Measurements from ENCODE around the gene BRSK2.
"Not testable (repeated sequence)": the region's sequence is repeated elsewhere in the genome, so short reads cannot be mapped to it uniquely, and the experiment has no call there.

Gene BRSK2

DNA sequence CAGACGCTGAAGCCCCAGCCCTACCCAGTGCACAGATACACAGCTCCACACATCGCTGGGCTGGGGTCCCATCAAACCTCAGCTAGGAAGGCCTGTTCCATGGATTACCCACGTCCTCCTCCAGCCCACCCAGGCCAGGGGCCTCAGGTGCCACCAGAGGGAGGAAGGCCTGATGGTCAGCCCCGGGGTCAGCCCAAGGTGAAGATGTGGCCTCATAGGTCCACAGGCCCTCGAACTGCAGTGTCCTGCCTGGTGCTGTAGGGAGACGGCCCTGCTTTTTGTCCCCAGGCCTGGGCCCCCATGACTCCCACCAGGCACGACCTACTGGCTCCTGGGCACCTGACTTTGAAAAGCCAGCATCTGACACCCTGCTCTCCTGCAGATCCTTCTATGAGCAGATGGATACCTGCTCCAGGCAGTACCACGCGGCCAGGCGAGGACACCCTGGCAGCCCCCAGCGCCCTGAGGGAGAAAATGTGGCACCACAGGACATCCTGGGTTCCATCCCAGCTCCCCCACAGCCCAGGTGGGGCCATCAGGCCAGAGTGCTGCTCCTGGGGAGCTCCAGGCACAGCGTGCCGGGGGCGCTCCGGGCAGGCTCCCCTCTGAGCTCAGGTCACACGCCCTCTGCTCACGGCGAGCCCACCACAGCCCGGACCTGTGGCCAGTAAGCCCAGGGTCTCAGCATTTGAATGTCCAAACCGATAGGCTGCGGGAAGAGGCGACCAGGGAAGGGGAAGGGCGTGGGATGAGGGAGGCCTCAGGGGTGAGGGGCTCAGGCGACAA lies 112.6 kb downstream of the BRSK2 start:
- DNase-seq: no peak

DNA sequence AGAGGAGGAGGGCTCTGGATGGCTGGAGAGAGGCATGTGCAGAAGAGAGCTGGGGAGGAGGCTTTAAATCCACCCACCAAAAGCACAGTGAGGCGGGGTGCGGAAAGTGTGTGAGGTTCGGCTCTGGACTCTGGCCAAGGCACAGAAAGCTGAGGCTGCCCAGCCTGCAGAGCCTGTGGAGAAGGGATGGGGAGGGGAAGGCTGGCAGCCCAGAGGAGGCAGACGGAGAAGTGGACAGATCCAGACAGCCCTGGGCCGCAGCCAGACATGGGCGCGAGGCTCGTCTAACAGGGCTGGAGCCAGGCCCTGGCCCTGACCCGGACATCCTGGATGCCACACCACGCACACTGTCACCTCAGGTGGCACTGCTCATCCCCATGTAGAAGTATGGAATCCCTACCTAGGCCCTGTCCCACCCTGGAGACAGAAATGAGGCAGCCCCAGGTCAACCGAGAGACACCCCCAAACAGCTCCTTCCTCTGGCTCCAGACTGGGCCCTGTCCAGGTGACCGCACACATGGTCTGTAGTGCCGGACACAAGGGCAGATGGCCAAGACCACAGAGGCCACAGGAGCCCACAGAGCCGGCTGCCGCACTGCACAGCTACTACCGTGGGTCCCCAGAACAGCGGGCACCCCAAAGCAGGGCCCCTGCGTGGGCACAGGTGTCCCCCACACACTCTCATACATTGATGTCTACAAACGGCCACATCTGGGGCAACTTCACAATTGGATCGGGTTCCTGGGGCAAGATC lies 113.4 kb downstream of the BRSK2 start:
- no peak for DNase-seq

DNA sequence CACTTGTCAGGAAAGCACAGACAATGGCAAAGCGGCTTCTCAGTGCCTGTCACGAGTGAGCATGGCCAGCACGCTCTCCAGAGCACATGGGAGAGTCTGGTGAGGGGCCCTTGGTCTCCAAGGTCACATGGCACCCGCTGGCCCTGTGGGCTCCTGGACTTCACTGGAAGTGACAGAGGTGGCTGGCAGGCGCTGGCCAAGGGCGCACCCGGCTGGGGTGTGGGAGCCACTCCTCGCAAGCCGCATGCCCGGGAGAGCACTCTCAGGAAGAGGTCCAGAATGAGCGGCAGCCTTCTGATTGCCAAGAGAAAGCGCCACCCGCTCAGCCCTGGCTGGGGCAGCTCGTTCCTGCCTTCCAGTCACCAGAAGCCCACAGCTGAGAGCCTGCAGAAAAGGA lies 114.0 kb downstream of the BRSK2 start:
- no peak for DNase-seq

DNA sequence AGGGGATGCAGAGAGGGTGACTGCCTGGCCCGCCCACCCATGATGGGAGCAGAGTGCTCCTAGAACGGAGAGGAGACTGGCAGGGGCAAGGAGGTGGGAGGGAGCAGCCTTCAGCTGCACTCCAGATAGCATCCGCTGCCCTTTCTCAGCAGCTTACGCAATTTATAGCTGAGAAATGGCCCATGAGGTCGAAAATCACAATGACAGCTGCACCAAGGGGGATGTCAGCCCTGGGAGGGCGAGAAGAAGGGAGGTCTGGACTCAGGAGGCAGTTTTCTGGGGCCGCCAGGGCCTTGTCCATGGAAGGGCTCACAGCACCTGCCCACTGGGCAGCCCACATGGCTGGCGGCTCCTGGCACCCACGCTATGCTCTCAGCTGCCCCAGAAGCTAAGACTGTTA lies 114.4 kb downstream of the BRSK2 start:
- no peak for DNase-seq

DNA sequence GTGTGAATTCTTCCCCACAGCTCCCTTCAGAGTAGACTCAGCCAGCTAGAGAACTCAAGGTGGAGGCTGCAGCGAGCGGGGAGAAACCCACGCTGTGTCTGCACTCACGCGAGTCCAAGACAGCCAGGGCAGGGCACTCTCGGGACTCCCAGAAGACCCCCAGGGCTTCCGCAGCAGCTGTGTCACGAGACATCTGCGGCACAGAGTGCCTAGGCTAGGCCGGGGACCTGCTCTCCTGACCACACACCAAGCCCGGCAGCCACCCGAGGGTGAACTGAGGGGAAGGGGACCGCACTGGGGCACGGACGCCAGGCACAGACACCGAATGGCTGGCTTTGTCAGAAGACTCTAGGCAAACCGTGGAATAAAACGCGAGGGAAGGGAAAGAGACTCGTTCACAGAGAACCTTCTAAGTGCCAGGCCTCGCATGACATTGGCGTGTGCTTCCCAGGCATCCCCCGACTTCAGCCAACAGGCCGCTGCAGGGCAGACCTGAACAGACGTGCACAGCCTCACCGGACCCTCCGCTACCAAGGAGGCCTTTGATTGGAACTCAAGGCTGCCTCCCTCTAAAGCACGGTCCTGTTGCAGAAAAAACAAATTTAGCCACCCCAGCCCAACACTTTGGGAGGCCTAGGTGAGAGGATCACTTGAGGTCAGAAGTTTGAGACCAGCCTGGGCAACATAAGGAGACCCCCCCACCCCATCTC lies 115.0 kb downstream of the BRSK2 start:
- DNase-seq: no peak

DNA sequence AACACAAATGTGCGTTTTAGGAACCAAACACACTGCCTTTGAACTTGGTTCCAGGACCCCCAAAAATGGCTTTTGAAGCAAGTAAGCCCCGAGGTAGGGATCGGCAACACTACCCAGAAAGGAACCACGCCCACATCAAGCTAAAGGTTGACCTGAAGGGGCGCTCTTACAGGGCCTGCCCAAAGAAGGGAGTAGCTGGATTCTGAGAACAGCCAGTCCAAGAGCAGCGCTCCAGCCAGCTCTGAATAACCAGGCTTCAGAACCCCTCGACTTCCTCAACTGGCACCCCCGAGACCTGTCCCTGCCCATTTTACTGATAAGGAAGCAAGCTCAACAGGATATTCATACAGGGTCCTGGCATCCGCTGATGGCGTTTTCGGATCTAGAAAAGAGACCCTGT lies 115.7 kb downstream of the BRSK2 start:
- no peak for DNase-seq

DNA sequence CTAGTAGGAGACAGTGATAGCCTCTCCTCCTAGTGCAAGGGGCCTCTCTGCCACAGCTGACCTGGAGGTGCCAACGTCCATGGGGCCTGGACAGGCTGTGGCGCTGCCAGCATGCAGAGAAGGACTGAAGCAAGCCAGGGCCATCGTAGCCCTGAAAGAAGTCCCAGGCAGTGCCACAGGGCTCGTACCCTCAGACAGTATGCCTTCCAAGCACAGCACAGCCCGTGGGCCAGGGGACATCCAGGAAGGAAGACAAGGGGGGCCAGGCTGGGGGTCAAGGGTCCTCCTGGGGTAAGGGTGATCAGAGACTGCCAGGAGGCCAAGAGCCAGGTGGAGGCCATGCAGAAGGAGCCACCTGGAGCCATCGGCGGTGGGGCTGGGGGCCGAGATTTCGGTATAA lies 117.2 kb downstream of the BRSK2 start:
- no peak for DNase-seq

DNA sequence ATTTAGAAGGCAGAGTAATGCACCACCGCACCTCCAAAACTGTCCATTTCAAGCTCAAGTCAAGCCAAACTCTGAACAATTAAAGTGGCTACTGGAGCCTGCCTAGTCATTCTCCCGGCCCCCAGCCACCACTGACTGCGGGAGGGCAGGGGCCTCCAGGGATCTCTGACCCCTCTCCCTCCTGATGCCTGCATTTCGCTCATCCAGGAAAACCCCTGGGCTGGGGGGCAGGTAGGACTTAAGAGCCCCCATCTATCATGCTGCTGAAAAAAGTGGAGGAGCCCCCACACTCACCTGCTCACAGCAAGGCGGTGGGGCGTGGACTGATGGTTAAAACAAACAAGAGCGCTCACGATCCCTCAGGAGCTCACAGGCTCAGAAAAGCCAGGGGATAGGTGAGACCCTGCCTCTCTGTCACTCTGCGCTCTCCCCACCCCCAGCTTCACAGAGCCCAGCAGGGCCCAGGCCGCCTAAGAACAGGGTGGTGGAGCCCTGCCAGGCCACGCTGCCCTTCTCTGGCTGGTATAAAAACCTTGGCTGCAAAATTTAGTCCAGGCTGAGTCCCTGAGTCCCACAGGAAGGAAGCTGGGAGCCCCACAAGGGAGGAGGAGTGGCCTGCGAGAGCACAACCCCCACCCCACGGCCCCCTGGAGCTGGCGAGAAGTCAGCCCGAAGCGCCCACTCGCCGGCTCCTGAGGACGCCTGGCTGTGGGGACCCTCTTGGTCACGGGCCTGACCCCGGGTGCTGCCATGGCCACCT lies 117.8 kb downstream of the BRSK2 start:
- no peak for DNase-seq

DNA sequence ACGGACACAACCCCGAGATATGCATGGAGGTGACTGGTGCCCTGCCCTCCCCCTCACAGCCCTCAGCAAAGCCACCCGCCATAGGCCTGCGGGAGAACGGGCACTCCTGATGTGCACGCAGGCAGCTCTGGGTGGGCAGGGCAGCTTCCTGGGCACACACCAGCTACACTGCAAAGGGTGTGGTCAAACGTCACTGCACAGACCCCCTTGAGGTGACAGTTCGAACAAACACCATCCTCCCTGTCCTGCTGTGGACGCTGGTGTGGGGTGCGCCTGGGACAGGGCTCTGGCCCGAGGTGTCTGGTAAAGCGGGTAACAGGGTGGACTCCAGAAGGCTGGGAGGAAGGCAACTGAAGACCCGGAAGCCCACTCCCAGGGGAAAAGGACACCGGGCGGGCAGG lies 118.8 kb downstream of the BRSK2 start:
- no peak for DNase-seq

DNA sequence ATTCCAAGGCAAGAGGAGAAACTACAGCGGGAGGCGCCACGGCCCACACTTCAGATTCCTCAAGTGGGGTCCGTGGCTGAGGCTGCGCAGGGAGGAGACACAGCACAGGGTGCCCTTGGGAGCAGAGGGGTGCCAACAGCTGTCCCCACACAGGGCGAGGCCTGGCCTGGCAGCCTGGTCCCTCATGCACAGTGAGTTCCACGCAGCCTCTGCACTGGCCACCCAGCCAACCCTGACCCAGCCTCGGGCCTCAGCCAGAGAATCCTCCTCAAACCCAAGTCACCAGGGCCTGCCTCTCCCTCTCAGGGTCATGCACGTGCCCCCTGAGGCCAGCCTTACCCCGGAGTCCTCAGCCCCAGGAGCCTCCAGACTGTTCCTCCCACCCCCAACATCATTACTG lies 119.3 kb downstream of the BRSK2 start:
- no peak for DNase-seq

DNA sequence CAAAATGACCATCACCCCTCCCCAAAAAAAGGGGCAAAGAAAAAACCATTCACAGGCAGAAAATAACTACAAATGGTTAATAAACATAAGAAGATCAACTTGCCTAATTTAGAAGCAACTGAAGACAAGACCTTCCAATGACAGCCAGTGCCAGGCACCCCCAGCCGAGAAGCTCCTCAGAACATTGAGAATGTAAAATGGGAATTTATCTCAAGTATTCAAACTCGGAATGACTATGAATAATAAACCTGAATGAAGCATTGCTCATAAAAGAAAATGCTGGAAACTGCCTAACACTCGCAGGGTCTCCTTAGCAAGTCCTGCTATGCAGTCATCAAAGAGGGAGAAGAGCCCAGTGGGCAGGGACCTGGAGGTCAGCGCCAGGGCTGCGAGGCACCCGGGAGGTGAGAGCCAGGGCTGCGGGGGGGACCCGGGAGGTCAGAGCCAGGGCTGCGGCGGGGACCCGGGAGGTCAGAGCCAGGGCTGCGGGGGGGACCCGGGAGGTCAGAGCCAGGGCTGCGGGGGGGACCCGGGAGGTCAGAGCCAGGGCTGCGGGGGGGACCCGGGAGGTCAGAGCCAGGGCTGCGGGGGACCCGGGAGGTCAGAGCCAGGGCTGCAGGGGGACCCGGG lies 120.0 kb downstream of the BRSK2 start:
- DNase-seq: no peak

DNA sequence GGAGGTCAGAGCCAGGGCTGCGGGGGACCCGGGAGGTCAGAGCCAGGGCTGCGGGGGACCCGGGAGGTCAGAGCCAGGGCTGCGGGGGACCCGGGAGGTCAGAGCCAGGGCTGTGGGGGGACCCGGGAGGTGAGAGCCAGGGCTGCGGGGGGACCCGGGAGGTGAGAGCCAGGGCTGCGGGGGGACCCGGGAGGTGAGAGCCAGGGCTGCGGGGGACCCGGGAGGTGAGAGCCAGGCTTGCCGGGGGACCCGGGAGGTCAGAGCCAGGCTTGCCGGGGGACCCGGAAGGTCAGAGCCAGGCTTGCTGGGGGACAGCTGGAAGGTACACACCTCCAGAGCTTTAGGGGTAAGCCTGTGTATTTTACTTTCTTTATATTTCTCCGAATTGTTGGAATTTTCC lies 120.6 kb downstream of the BRSK2 start:
- DNase-seq: not testable (repeated sequence)

DNA sequence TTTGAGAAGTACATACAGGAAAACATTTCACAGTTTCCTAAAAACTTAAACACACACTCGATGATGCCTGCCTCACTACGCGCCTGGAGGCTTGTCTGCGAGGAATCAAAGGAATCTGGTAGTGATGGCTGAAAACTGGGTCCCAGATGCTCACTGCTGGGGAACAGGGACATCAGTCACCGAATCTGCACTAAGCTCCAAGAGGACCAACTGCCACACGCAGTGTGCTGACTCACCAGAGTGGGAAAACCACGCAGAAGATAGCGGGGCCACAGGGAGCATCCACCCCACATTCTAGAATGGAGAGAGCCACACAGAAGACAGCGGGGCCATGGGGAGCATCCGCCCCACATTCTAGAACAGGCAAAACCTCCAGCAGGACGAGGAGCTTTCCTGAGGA lies 121.2 kb downstream of the BRSK2 start:
- DNase-seq: no peak

DNA sequence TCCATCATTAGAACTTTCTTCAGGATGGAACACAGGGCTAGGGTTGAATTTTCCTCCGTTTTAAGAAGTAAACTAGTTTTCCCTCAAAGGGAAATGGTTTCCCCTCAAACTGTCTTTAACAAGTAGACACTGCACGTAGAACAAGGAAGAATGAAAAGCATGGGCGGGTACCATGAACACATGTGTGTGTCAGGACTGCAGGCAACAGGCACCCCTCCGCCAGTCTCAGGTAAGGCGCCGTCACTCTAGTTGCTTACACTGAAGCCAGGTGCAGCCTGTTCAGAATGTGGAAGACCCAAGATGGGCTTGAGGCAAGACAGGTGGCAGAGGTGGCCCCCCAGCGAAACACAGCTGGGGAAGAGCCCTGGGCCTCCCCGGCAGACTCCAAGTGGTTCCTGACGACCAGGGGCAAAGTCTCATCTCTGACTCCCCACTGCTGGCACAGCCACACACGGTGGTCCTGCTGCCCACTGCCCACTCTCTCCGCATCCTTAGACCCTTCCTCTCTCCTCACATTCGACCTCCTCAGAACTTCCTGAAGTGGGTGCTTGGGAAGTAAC lies 122.3 kb downstream of the BRSK2 start:
- DNase-seq: no peak

Measured in KG1 (cell line).